Ascending aorta (tissue), 2 donors: ENCODE results near the gene CCDC141. TPM values are rescaled to one million over a fixed set of nuclear protein-coding genes. Genes with fewer than 3 reads are reported as not detected.

Experiments used
- DNase-seq, 2 donors: peaks; one replicate each; pipeline ENCODE4 v3.0.0-alpha.2; 2019; ENCODE audit warnings: low spot score in 2 of 2
- H3K27ac ChIP-seq, 2 donors: fragments of 200-600 bp; sonication (generic); one replicate each; pipeline ENCODE4 v1.5.1; 2016 to 2017; ENCODE audit warnings: mild to moderate bottlenecking in 1 of 2
- H3K27me3 ChIP-seq: fragments of 200-600 bp; sonication (generic); one replicate; pipeline ENCODE4 v1.5.1; 2017
- H3K36me3 ChIP-seq, 2 donors: fragments of 200-600 bp; sonication (generic); one replicate each; pipeline ENCODE4 v1.5.1; 2016
- H3K4me1 ChIP-seq, 2 donors: fragments of 200-600 bp; sonication (generic); one replicate each; pipeline ENCODE4 v1.5.1; 2016 to 2017; ENCODE audit warnings: mild to moderate bottlenecking in 1 of 2
- H3K4me3 ChIP-seq, 2 donors: fragments of 200-600 bp; sonication (generic); one replicate each; pipeline ENCODE4 v1.5.1; 2016 to 2017; ENCODE audit warnings: mild to moderate bottlenecking in 1 of 2
- H3K9me3 ChIP-seq, 2 donors: fragments of 200-600 bp; sonication (generic); one replicate each; pipeline ENCODE4 v1.5.1; 2016
- CTCF ChIP-seq, 3 experiments: fragments of 200-600 bp in 2 of 3; fragments of 450-650 bp in 1 of 3; sonication (generic) in 2 of 3; IDR thresholded peaks; one replicate each; pipeline ENCODE4 v1.5.1; 2016 to 2019; ENCODE audit warnings: antibody characterized with exemption in 3 of 3, mild to moderate bottlenecking in 1 of 3, moderate library complexity in 1 of 3
- intact Hi-C: fragments of 100-400 bp; cut with DNase I; formaldehyde crosslinking; loops from one replicate; pipeline ENCODE4 v1.15.1; 2023
- total RNA-seq: library from RNA; depleted of rRNA; stranded (reverse); fragments of >200 nt; gene quantifications from one replicate; pipeline ENCODE4 v1.1.0, GENCODE V29; 2016

Gene CCDC141
- total RNA-seq, 1 donor from 2014 or later, result 2.0 TPM

DNA sequence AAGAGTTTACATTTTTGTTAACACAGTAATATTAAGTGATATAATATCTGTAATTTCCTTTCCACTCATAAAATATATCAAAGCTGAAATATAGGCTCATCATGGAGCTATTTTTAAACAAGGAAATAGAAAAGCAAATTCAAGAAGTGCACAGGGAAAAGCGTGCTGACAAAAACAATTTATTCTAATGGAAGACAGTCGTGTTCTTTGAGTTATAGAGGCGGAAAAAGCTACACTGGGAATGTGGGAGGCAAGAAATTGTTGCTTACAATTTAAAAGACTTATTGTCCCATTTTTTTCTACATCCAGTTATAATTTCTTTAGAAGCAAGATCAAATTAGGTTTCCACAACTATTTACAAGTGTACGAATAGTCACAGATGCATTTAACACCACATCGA lies 239.5 kb downstream of the CCDC141 start:
- no peaks in the 10 kb centered on the region for H3K36me3 ChIP-seq
- H3K27me3 ChIP-seq, result no peaks in the 10 kb centered on the region
- no peak overlapping the region for H3K4me3 ChIP-seq
- no peak overlapping the region for H3K27ac ChIP-seq
- H3K4me1 ChIP-seq, result no peaks in the 10 kb centered on the region
- no peak for DNase-seq
- no peaks in the 10 kb centered on the region for H3K9me3 ChIP-seq
- intact Hi-C loops, result no loop called here
- TF ChIP-seq CTCF (IDR thresholded peaks at IDR 0.05), result no peak

DNA sequence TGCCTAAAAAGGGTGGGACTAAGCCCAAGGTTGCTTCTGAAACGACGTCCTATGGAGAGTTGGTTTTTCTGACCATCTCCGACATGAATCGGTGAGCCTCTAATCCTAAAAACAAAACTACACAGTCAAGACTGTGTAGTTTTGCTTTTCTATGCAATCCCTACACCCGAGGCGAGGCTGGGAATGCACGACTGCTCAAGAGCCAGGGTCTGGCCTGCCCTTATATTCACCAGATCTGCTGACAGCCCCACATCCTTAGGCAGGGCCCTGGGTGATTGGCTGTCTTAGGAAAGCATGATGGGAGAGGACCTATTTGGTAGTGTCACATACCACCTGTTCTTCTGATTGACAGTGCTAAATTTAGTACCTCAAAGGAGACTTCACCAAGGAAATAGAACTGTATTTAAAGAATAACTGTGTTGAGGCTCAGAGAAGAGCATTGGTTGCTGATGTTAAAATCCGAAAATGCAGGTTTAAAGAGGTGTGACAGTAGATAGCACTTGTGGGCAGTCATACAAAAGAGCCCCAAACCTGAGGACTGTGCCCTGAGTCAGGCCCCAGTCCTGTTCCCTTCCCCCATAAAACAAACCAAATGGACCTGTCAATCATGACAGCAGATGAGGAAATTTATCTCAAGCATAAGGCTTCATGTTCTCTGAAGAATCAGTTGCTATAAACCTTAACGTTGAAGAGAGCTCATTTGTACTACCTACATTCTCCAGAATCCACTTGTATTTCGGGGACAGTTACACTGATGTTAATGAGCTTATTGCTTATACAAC lies 242.5 kb downstream of the CCDC141 start, which contains the start of gene TTN:
Gene TTN (minus strand): TSS at position 197 of the 782 bp plus-strand sequence. CDS start 2,781 bp downstream, outside the sequence.
- H3K4me1 ChIP-seq, result no peaks in the 10 kb centered on the region
- H3K4me3 ChIP-seq, result no peak within 1 kb of the TSS
- TF ChIP-seq CTCF (IDR thresholded peaks at IDR 0.05), result no peak
- DNase-seq, result no peak
- intact Hi-C loops, result no loop called here
- H3K27ac ChIP-seq, result no peak within 1 kb of the TSS
- no peaks in the 10 kb centered on the region for H3K9me3 ChIP-seq
- no peaks in the 10 kb centered on the region for H3K36me3 ChIP-seq
- H3K27me3 ChIP-seq, result no peaks in the 10 kb centered on the region

DNA sequence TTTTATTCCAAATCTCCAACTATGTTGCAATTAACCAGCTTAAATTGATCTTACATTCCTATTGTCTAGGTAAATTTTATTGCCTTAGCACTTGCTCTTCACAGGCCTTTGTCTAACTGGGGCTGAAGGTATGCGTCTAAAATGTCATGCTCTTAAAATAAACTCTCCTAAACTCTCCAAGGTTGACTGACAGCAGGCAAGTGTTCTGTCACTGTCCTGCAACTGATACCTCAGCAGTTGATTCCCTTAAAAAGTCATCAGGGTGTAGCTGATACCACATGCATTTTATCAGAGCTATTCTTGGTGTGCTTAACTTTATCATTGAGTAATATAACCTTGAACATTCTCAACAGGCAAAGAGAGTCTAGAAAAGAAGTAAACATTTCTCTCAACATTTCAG lies 243.4 kb downstream of the CCDC141 start:
- intact Hi-C loops, result no loop called here
- DNase-seq, result no peak
- Histone ChIP-seq H3K4me3 (no peak overlapping the region), H3K4me1 (no peaks in the 10 kb centered on the region), H3K27me3 (no peaks in the 10 kb centered on the region), H3K27ac (no peak overlapping the region), H3K9me3 (no peaks in the 10 kb centered on the region), H3K36me3 (no peaks in the 10 kb centered on the region)
- no peak for TF ChIP-seq CTCF (IDR thresholded peaks at IDR 0.05)

- Histone ChIP-seq H3K4me1 (no peaks in the 10 kb centered on the region), H3K9me3 (no peaks in the 10 kb centered on the region), H3K27me3 (no peaks in the 10 kb centered on the region), H3K36me3 (no peaks in the 10 kb centered on the region), H3K27ac (no peak overlapping the region), H3K4me3 (no peak overlapping the region)
- intact Hi-C loops, result no loop called here
- no peak for TF ChIP-seq CTCF (IDR thresholded peaks at IDR 0.05)
- DNase-seq, result no peak
These were observed 244.5 kb downstream of the CCDC141 start for GRCh38 chr2:178805457-178805856.

- no peak overlapping the region for H3K4me3 ChIP-seq
- H3K27ac ChIP-seq, result peak overlapping the region; percentile 36 to 45
- TF ChIP-seq CTCF (IDR thresholded peaks at IDR 0.05), result peak in 1 of 3 experiments; percentile 33
- no peaks in the 10 kb centered on the region for H3K27me3 ChIP-seq
- H3K36me3 ChIP-seq, result no peaks in the 10 kb centered on the region
- intact Hi-C loops, result loop anchor here (5.0 kb wide), 1 partner anchor 88 kb away; no protein-coding TSS in a partner anchor
- H3K4me1 ChIP-seq, result no peaks in the 10 kb centered on the region
- no peaks in the 10 kb centered on the region for H3K9me3 ChIP-seq
- no peak for DNase-seq
These were observed 245.1 kb downstream of the CCDC141 start for GRCh38 chr2:178804791-178805190.
